Measurements from ENCODE around the gene MSMP.
A peak's percentile ranks its signal among the peaks of the same experiment; 100 is the strongest.

MSMP gene, protein sequence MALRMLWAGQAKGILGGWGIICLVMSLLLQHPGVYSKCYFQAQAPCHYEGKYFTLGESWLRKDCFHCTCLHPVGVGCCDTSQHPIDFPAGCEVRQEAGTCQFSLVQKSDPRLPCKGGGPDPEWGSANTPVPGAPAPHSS

DNA sequence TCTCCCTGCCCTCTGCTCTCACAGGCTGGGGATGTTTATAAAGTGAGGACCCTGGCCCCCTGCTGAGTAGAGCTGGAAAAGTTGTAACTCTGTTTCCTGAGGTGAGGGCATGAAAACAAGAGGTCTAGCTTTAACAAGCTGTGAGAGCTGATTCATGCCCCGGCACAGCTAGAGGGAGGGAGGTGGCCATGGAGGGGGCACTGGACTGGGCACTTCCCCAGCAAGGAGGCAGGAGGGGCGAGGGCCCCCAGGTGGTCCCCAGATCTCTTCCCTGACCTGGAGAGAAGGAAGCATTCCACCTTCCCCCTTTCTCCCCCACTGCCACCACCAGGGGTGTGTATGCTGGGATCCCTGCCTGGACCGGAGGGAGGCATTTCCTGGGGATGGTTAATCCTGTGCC lies at the start of gene MSMP:
Gene MSMP, minus strand, starts transcription at position 13 of the 400 bp plus-strand sequence. CDS start 147 bp downstream, outside the sequence.
- DNase-seq (ENCODE audit: low read depth) = no peak

DNA sequence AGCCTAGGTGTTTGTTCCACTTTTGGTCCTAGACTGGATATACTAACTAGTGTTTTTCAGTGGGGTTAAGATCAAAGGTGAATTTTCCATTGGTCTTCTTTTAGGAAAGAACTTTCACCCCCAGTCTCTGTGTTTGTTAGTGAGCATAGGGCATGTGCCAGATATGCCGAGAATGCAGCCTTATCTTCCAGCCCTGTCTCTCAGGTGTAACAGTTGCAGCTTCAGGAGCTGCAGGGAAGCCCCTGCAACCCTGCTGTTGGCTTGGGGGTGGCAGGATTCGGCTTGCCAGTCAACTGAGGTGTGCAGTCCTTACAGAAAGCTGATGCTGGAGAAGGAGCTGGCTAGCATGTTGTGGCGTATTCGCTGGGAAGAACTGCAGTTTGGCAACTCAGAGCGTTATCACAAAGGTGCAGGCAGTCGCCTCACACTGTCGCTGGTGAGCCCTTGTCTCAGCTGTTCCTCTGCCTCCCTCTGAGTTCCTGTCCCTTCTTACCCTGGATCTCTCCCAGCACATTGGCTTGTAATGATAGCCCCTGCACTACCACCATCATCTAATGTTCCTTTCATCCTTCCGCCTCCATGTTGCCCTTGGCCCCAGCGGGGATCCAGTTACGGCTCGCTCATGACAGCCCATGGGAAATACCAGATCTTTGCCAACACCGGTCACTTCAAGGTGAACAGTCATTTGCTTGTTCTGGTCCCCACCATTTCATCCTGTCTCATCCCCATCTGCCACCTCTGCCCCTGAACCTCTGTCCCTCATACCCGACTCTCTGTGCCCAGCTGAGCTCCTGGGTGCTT lies 47.5 kb upstream of the MSMP start:
- DNase-seq (ENCODE audit: low read depth) = no peak

DNA sequence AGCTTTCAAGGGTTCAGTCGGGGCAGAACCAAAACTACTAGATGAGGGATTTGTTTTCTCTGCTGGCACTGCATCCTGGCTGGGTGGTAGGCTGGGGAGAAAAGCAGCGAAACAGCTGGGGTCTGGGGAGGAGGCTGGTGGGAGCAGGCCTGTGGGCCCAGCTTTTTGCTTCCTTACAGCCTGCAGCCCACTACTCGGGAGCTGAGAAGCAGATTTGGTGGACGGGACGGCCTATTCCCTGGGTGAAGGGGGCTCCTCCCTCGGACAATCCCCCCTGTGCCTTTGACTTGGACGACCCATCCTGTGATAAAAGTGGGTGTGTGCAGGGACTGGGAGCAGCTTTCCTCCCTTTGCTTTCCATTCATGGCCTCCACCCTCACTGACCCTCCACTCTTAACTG lies 46.5 kb upstream of the MSMP start:
- DNase-seq (ENCODE audit: low read depth) = no peak

DNA sequence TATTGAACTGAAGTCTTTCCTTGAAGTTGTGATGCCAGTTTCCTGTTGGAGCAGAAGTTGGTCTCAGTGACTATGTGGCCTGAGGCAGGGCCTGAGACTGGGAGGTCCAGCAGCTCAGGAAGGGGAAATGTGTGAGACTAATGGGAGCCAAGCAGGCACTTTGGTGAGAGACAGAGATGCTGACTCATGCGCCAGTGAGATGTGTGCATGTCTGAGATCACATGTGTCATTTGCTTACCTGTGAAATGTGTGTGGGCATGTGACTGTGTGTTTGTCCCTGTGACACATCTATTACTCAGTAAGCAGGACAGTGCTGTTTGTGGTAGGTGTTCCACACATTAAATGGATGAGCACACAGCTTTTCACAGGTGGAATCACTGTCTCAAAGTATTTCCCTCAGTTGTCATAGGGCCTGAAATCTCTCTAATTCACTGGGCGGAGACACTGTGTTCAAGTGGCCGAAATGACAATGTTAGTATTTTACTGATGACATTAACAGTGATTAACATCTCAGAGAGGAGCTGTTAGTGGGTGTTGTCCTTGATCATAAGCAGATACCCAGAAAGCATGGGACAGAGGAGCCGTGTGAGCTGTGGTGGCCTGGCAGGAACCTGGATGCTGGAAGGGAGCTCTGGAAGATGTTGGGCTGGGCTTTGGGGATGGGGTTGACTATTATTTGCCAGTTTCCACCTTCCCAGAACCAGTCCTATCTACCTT lies 44.7 kb upstream of the MSMP start:
- peak; percentile 40 for DNase-seq (ENCODE audit: low read depth)

DNA sequence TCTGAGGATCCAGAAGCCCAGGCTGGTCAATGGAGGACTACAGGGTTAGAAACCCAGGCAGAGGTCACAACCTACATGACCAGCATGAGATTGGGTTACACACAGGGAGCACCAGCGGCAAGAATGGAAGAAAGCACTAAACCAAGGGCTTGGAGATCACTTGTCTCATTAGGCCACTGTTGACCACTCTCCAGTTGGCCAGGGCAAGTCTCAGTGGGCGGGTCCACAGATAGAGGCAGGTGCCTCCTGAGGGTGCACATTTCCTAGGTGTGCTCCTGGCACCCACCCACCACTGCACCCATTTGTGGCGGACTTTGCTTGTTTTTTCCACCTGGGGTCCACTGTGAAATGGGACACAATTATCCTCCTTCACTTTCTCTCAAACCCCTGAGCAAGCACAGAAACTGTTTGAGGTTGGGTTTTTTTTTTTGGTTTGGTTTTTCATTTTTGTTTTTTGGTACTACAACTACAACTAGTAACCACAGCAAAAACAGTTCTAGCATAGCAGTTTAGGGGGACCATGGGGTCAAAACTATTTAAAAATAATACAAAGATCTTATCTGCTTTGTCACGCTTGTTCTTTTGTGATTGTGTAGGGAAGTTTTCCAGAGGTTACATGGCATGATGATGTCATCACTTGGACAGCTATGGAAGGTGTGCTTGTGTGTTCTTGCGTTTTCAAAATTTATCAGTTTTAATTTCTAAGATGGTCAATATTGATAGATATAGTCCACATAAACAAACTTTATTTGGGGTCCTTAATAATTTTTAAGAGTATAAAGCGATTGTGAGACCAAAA lies 43.4 kb upstream of the MSMP start:
- no peak for DNase-seq (ENCODE audit: low read depth)

DNA sequence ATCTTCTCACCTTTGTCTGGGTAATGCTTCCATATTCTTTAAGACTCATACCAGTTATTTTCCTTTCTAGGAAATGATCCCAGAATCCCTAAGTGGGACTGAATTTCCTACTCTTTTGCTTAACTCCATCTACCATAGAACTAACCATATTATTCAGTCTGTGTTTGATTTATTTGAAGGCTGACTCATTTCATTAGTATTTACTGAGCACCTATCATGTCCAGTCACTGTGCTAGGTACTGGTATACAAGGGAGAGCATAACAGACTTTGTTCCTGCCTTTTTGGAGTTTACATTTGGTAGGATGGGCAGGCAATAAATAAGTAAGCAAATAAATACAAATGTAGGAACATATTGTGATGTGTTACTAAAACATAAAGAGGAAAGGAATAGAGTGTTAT lies 41.6 kb upstream of the MSMP start:
- DNase-seq (ENCODE audit: low read depth) = no peak

DNA sequence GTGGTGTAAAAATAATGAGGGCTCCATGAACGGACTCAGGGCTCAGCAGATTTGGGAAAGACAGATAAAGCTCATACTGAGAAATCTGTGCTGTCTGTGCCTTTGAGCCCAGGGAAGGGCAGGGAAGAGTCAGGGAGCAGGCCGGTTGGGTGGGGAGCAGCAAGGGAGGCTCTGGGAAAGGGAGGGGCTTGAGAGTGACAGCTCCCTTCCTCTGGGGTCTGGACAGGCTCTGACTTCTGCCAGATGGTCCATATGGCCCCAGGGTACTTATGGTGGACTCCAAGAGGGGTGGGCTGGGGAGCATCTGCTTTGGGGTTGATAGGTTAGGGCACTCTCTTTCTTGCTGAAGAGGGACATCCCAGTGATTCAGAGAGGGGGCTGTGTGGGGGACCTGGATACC lies 39.4 kb upstream of the MSMP start:
- DNase-seq (ENCODE audit: low read depth) = no peak

DNA sequence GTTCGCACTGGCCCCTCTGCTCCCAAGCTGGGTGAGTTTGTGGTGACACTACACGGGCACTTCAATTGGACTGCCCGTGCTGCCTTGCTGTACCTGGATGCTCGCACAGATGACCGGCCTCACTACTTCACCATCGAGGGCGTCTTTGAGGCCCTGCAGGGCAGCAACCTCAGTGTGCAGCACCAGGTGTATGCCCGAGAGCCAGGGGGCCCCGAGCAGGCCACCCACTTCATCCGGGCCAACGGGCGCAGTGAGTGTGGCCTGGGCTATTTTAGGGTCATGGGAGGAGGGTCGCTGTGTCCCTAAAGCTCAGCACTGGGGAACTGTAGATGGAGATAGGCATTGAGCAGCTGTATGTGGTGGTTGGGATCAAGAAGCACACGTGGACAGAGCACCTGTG lies 38.8 kb upstream of the MSMP start:
- DNase-seq (ENCODE audit: low read depth) = no peak

DNA sequence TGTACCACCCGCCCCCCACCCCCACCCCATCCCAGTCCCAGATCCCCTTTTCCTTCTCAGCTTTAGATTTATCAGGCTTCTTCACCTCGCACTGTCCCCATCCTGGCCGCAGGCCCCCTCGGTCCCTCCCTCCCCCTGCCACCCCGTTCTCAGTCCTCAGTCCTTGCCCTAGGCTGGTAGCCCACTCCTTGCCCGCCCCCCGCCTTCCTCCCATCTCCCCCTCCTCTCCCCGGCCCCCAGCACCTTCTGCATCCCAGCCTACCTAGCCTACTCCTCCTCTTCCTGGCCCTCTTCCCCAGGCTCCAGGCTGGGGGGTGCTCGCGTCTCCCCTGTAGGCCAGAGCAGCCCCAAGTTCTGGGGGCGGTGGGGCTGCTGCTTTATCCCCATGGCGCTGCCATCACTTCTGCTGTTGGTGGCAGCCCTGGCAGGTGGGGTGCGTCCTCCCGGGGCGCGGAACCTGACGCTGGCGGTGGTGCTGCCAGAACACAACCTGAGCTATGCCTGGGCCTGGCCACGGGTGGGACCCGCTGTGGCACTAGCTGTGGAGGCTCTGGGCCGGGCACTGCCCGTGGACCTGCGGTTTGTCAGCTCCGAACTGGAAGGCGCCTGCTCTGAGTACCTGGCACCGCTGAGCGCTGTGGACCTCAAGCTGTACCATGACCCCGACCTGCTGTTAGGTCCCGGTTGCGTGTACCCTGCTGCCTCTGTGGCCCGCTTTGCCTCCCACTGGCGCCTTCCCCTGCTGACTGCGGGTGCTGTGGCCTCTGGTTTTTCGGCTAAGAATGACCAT lies 38.1 kb upstream of the MSMP start:
- DNase-seq (ENCODE audit: low read depth) = no peak

DNA sequence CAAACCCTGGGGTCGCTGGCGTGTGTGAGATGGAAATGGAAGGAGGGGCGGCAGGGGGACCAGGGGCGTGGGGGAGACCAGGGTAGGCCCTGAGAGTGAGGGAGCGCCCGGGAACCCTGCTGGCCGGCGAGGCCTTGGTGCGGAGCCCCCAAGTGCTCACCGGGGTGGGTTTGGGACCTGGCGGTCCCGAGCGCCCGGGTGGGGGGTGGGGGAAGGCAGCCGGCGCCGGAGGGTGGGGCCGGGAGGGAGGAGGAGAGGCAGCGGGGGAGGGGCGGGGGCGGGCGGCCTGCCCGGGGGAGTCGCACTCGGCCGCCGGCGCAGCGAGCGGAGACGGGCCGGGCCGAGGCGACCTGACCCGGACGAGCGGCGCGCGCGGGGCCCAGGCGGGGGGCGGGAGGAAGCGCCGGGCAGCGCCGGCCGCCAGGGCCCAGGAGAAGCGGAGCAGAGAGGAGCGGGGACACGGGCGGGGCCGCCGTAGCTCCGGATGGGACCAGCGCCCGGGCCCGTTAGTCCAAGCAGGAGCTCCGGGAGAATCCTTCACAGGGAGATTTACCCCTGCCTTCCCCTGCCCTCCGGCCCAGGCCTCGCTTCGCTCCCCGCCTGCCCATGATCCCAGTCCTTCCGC lies 37.3 kb upstream of the MSMP start, which contains the start of gene NPR2:
Gene NPR2, plus strand, starts transcription at position 295 of the 625 bp plus-strand sequence. CDS start 818 bp downstream, outside the sequence.
- no peak for DNase-seq (ENCODE audit: low read depth)

DNA sequence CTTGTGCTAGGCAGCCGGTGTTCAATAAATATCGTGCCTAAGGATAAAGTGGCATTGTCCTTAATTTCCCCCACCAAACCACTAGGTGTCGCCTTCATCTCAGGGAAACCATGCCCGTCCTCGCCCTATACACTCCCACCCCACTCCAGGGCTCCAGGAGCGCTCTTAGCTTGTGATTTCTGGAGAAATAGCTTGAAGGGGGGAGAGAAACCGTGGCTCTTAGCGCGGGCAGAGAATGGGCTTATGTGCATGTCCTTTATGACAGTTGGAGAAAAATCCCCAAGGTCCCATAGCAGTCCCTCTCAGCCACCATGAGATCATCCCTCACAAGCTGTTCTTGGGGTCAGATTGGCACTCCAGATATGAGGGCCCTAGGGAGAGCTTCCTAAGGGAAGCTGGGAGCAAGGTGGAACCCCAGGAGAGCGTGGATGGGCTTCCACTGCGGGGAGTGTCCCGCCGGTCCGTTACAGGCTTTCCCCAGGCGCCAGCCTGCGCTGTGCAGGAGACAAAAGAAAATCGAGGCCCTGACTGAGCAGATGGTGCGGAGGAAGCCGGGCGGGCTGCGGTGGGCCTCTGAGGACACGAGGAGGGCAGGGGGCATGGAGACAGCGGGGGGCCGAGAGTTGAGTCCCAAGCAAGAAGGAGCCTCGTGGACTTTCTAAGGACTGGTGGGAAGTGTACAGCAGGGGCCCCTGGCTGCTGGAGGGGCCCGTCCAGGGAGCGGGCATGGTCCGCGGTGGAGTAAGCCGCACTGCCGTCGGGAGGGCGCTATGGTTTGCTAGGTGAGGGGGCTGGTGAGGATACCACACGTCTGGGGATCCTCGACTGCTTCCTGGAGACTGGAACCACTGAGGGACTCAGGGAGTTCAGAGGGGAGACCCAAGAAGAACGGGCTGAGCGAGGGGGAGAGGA lies 36.6 kb upstream of the MSMP start:
- DNase-seq (ENCODE audit: low read depth) = peak; percentile 31

DNA sequence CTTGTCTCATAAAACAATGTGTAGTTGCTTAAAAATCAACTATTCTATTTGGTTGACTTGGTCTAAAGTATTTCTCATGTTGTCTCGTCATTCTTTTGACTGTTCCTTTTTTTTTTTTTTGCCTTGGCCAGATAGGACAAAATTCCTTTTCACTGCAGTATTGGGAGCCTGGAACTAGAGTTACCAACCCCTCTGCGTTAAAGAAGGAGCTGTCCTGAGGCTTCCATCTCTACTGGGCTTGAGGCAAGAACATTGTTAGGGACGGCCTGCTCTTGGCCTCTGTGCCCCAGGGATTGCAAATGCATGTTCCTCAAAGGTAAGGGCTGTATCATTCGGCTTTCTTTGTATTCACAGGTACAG lies 35.9 kb upstream of the MSMP start:
- no peak for DNase-seq (ENCODE audit: low read depth)

DNA sequence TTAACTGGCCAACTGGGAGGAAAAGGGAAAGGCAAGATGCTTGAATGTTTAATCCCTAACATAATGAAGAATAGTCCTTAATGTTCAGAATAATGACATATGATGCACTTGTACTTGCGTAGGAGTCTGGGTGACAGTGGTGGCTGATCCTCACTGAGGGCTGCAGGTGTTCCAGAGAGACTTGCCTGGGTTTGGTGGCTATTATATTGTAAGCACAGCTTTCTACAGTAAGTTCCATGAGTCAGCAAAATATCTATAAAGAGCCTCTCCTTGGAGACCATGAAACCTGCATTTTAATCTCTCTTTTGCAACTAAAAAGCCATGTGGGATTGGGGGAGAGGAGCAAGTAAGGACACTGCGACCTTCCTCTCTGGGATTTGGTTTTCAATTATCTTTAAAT lies 35.5 kb upstream of the MSMP start:
- DNase-seq (ENCODE audit: low read depth) = no peak

DNA sequence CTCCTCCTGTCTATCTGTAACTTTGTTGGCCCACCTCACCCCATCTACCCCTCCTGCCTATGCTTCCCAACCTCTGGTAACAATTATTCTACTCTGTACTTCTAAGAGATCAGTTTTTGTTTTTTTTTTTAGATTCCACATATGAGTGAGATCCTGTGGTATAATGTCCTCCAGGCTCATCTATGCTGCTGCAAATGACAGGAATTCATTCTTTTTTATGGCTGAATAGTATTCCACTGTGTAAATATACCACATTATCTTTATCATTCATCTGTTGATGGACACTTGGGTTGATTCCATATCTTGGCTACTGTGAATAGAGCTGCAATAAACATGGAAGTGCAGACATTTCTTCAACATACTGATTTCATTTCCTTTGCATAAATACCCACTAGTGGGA lies 29.3 kb upstream of the MSMP start:
- DNase-seq (ENCODE audit: low read depth) = no peak

DNA sequence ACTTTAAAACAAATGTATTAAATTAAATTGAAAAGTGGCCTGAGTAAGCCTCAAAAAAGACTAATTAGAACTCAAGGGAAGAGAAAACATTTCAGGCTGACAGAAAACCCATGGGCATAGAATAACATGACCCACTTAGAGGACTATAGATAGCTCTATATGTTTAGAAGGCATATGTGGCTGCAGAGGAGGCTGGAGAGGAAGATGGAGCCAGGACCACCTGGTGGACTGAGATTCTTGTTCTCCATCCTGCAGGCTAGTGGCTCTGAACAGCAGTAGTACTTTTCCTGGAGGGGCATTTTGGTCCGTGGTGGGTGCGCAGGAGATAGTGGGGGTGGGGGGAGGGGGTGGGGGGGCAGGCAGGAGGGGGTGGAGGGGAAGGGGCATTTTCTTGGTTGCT lies 27.0 kb upstream of the MSMP start:
- DNase-seq (ENCODE audit: low read depth) = no peak

DNA sequence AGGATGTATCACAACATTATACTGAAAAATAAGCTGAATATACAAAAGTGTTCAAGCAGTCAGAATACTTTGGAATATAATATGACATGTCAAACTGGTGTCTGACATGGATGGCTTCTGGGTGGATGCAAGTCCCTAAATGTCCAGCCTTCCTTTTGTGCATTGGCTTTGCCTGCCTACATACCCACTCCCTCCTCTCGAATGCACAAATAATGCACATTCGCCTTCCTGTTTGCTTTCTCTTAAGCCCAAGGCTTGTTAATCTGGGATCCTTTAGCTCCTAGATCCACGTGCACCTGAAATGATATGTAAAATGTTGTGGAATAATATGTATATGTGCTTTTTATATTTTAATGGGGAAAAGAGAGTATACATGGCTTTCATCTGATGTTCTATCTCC lies 24.4 kb upstream of the MSMP start:
- no peak for DNase-seq (ENCODE audit: low read depth)

DNA sequence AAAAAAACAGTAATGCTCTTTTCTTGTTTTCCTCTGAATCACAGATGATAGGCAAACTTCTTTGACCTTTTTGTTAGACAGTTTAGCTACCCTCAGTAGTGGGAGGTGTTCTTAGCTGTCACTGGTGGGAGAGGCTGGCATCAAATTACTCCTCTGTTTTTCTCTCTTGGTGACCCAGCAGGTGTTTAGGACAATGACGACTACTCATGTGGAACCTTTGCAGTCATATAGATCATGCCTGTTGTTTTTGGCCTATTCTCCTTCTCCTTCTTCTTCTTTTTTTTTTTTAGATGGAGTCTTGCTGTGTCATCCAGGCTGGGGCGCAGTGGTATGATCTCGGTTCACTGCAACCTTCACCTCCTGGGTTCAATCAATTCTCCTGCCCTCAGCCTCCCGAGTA lies 21.9 kb upstream of the MSMP start:
- no peak for DNase-seq (ENCODE audit: low read depth)

DNA sequence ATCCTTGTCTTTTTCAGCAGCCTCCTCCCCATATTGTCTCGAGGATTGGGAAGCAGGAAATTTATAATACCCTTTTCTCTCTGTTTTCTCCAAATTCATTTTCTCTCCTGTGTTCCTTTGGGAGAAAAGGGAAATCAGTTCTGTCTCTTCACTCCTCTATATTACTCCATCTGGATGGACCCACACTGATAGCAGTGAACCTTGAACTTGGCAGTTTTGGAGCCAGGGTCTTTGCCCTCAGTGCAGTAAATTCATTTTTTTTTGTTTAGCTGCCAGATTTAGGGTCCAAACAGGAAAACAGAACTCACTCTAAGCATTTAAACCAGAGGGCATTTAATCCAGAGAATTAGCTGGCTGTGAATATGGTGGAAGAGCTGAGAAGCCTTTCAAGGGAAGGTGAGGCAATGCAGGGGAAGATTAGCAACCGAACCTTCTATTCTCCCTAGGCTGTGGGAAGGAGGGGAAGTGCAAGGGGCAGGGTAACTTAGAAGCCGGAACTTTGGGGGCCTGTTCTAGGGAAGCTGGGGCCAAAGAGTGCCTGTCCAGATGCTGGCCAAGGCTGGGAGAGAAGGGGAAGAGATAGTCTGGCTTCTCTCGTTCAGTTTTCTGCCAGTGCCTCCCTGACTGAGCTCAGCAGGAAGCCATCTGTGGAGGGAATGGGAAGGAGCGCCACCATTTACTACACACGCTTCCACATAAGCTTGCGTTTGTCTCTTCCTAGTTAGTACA lies 21.0 kb upstream of the MSMP start:
- no peak for DNase-seq (ENCODE audit: low read depth)

DNA sequence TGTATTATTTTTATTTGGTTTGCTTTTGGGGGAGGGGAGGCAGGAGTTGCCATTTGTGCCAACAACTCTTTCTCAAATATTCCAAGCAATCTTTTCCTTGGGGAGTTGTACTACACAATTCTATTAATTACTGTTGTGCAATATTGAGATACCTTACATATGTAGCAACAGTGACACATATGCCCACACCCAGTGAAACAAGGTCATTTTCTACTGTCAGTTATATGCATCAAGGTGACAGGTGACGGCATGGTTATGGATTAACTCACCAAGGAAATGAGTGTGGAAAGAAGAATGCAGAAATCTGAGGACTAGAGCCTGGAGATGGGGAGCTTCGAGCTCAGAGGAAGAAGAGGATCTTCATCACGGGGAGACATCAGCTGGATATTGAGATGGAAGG lies 17.9 kb upstream of the MSMP start:
- DNase-seq (ENCODE audit: low read depth) = no peak
